Limb (tissue), 2 donors: ENCODE results near the gene PIAS3.
A peak's percentile ranks its signal among the peaks of the same experiment; 100 is the strongest.

Source experiments
- DNase-seq, 2 donors: peaks; one replicate each; pipeline ENCODE4 v3.0.0-alpha.2; 2016; ENCODE audit errors: extremely low spot score in 2 of 2

The PIAS3 gene

GRCh38 chr1:145858901-145859490 is at the start of gene PIAS3:
TSS of gene PIAS3 (minus strand) at chr1:145859081. CDS start at chr1:145858990, 91 bp downstream.
- peak; percentile 95 to 97 for DNase-seq

GRCh38 chr1:145908653-145909052 is 49.8 kb upstream of the PIAS3 start:
- DNase-seq, result no peak

- no peak for DNase-seq
Observed at GRCh38 chr1:145906954-145907753, 48.3 kb upstream of the PIAS3 start.

DNA sequence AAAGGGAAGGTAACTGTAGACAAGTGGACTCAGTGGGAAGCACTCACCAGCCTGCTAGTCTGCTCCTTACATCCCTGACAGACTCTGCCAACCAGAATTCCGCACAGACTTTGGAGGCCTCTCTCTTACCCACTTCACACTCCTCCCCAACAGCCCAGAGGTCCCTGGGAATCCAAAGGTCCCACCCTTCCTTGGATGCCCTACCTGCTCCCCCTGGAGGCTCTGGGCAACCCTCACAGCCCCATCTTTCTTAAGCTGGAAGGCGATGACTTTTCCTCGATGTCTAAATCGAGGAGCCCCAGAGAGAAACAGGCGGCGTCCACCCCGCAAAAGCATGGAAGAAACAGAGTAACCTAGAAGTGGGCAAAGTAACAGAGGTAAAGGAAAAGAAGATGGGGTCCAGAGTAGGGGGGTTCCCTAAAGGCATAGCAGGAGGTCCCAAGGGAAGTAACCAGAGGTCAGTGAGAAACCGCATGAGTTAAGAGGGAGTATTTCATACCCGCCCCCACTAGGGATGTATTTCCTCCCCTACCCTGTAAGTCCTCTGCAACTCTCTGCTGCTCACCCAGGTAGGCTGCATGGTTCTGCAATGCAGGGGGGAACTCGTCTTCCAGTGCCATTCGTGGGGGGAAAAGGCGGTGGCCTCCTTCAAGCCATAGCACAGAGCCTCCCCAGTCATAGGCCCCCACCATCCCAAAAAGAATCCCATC is 42.6 kb upstream of the PIAS3 start:
- no peak for DNase-seq

DNA sequence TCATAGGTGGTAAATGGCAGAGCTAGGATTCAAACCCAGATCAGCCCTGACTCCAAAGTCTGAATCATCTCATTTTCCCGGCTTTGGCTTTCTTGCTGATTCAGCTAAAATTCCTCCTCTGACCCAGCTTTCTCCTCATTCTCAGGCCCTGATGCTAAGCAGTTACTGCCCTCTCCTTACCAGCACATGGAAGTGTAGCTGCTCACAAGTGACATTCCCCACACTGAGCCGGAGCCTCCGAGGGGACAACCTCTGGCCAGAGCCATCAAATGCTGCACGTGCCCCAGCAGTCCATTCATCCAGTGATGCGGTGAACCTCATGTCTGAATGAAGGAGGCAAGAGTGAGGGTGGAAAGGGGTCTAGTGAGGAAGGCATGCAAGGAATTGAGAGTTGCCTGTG is 39.9 kb upstream of the PIAS3 start:
- no peak for DNase-seq

- DNase-seq, result no peak
Observed at GRCh38 chr1:145897969-145898368, 39.1 kb upstream of the PIAS3 start.

- DNase-seq, result no peak
Observed at GRCh38 chr1:145895471-145895870, 36.6 kb upstream of the PIAS3 start.

- no peak for DNase-seq
Observed at GRCh38 chr1:145893306-145894055, 34.6 kb upstream of the PIAS3 start.

DNA sequence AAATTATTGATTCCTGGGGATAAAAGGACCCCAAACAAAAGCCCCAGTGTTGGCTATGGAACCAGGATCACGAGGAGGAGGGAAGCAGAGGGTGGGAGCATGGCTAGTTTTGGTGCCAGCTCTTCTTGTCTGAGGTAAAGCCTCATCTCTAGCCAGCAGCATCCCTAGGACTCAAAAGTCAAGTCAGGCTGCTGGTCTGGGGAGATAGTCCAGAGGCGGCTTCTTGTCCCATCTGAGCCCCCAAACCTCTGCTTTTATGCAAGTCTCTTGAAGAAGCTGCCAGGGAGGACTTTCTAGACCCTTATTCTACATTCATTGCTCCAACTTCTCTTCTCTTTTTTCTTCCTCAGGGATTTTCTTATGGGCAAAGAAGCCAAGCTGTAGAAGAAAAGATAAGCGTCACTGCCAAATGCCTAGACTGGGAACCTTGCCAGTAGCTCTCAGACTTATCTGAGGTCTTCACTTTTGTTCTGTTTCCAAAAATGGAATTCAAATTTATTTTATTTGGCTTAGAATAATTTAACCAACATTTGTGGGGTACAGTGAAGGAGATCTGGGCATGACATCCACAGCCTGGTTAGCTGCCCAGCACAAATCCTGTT is 33.7 kb upstream of the PIAS3 start:
- no peak for DNase-seq

DNA sequence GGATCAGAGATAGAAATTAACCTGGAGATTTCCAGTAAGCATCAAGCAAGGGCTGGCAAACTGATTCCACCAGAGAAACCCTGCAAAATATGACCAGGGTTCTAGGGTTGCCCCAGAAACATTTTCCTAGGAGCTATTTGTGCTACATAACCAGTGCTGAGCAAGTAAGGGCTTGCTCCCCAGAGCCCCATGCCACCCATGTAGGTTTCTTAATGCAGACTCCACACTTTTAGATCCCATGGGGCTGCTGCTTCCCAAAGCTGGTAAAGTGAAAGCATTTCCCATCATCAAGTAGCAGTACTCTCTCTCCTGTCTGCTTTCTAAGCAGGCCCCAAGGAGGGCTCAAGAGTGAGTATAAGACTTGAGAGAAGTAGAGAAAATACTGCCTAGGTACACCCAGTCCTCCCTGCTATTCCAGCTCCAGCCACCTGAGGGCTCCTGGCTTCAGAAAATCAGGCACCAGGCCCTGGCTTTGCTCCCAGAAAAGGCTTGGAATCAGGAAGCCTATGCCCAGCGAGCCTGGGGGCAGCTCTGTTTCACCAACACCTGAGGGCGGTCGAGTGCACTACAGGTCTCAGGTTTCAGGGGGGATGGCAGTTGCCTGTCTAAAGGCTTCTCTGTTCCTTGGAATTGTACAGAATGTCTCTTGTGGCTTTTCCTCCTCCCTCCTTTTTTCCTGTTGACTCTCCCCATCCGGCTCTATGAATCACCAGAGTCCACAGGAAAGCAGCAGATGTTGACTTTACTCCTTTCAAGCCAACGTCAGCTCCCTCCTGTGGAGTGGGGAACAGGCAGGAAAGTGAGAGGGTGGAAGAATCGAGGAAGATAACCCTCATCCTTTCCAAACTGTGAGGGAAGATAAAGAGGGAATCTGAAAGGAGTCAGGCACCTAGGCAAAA is 33.0 kb upstream of the PIAS3 start:
- peak; percentile 95 to 96 for DNase-seq

DNA sequence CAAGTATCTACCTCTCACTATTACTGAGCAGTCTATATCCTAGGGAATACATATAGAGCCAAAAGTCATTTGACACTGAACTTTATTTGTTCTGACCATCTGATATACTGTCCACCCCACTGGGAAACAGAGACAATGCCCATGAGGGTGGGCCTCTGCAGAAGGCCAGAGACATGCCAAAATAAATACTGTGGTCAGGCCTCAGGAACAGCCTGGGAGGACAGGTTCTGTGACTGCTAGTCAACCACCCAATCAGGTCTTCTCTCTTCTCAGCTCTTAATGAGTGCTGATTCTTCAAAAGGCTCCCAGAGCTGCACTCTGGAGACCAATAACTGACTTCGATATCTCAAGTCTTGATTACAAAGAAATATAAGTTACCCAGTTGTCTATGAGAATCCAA is 32.3 kb upstream of the PIAS3 start:
- DNase-seq, result no peak

GRCh38 chr1:145889722-145890121 is 30.8 kb upstream of the PIAS3 start:
- no peak for DNase-seq

GRCh38 chr1:145887631-145888030 is 28.8 kb upstream of the PIAS3 start:
- no peak for DNase-seq

DNA sequence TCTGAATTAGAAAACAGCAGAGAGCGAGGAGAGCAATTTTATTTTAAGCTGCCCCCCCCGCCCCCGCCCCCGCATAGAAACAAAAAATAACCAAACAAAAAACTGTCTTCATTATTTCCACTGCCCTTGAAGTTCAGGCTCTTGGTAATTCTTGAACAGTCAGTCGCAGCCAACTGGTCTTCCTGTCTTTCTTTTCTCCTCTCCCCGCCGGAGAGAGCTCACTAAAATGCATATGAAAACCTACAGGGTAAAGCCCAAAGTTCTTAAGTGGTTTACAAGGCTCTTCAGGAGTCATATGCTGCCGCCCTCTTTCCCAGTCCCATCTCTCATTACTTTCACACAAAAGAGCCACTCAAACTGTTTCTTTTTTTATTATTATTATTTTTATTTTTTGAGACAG is 27.9 kb upstream of the PIAS3 start:
- no peak for DNase-seq

GRCh38 chr1:145886390-145886789 is 27.5 kb upstream of the PIAS3 start:
- no peak for DNase-seq

DNA sequence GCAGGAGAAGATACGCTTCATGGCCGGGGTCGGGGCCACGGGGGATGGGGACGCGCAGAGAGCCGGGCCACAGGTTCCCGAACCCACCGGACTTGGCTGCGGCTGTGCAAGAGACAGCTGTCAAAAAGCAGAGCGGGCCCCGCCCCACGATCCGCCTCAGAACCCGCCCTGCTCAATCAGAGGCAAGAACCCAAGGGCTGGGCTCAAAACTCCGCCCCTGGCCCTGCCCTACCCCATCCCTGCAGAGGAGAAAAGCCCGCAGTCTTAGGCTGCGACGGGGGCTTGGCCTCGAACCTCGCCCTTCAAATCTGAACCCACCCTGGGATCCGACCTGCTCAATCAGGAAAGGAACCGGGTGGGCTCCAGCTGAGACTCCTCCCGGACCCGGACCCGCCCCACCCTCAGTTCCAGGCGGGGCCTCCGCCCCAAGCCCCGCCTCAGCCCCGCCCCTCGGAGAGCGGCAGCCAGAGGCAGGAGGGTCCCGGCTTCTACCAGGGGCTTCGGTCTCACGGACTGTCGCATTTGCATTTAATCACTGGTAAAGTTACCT is 26.9 kb upstream of the PIAS3 start, which contains the start of gene ANKRD35:
Gene ANKRD35 (minus strand): TSS at position 129 of the 550 bp plus-strand sequence. CDS start 108 bp downstream, at position 21.
- peak; percentile 82 to 84 for DNase-seq

GRCh38 chr1:145884675-145885074 is 25.8 kb upstream of the PIAS3 start:
- DNase-seq, result no peak

GRCh38 chr1:145879775-145880174 is 20.9 kb upstream of the PIAS3 start:
- DNase-seq, result no peak

DNA sequence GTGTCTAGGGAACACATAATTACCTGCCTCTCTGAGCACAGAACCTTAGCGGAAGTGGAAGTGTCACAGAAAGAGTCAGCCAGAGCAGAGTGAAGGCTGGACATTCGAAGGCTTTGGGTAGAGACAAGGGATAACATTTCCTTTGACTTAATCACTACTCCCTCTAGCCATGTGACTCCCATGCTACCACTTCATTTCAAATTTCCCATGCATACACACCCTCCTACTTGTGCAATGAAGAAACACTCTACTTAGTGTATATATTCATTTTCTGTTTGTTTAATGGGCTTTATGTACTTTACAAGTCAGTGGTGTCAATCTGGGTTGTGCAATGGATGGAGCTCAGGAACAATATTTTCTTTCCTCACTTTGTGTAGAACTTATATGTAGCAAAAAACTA is 19.8 kb upstream of the PIAS3 start:
- DNase-seq, result no peak

DNA sequence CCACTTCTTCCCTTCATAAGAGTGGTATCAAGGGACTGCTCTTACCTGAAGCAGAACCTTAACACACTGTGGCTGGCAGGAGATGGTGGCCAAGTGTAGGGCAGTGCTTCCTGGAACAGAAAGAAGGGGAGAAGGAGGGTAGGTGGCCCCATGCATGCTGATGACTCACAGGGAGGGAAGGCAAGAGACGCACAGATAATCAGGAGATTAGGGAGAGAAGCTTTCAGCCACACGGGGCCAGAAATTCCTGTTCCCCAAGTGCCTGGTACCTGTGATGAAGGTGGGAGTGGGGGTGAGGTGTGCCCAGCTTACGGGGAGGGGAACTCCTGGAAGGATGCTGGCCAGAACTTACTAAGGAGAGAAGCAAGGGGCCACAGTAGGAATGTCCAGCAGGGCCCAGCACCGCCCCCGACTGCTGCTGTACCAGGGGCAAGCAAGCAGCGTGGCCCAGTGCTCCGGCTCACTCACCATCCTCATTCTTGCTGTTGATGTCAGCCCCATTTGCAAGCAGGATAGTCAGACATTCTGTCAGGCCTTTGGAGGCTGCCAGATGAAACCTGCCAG is 19.1 kb upstream of the PIAS3 start:
- no peak for DNase-seq
